ENCODE measurements around the gene CLIC6.

Gene CLIC6

GRCh38 chr21:34764715-34765284, 96.0 kb downstream of the CLIC6 start:
- no peak for TF ChIP-seq TOX (CRISPR knock-in tag; IDR thresholded peaks at IDR 0.05; ENCODE audit: borderline replicate concordance)
- no peak for TF ChIP-seq SNAI2 (CRISPR knock-in tag; IDR thresholded peaks at IDR 0.05)
- TF ChIP-seq ZFP30 (CRISPR knock-in tag; IDR thresholded peaks at IDR 0.05): no peak
- TF ChIP-seq TCF4 (CRISPR knock-in tag; IDR thresholded peaks at IDR 0.05; ENCODE audit: borderline replicate concordance): no peak
- TF ChIP-seq OSR1 (CRISPR knock-in tag; IDR thresholded peaks at IDR 0.05): no peak
- TF ChIP-seq, protein P1, sequence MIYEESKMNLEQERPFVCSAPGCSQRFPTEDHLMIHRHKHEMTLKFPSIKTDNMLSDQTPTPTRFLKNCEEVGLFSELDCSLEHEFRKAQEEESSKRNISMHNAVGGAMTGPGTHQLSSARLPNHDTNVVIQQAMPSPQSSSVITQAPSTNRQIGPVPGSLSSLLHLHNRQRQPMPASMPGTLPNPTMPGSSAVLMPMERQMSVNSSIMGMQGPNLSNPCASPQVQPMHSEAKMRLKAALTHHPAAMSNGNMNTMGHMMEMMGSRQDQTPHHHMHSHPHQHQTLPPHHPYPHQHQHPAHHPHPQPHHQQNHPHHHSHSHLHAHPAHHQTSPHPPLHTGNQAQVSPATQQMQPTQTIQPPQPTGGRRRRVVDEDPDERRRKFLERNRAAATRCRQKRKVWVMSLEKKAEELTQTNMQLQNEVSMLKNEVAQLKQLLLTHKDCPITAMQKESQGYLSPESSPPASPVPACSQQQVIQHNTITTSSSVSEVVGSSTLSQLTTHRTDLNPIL (CRISPR knock-in tag; IDR thresholded peaks at IDR 0.05; ENCODE audit: low read depth): no peak

DNA sequence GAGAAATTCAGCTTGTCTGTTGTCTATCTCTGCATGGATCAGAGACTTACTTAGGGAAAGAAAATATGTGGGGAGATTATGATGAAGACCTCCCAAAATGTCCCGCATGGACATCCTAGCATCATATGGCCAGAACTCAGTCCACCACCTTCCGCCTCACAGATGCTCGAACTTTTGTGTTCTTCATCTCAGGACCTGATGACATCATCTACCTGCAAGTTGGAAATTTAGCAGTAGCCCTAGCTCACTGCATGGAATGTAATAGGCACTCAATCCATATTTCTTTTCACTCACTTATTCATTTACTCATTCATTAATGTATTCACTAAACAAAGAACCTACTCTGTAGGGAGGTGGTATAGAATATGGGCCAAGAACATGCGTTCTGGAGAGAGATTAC, 96.8 kb downstream of the CLIC6 start:
- TF ChIP-seq ZNF565 (CRISPR knock-in tag; conservative IDR thresholded peaks at IDR 0.05; ENCODE audit: low read depth) (no peak), ARNTL (CRISPR knock-in tag; IDR thresholded peaks at IDR 0.05; ENCODE audit: borderline replicate concordance, low read depth) (no peak), TSHZ2 (CRISPR knock-in tag; IDR thresholded peaks at IDR 0.05) (no peak), GLIS3 (CRISPR knock-in tag; IDR thresholded peaks at IDR 0.05) (no peak), SNAI2 (CRISPR knock-in tag; IDR thresholded peaks at IDR 0.05) (no peak), ZFP30 (CRISPR knock-in tag; IDR thresholded peaks at IDR 0.05) (no peak), TCF4 (CRISPR knock-in tag; IDR thresholded peaks at IDR 0.05; ENCODE audit: borderline replicate concordance) (no peak), ISL1 (CRISPR knock-in tag; IDR thresholded peaks at IDR 0.05) (no peak), BACH2 (CRISPR knock-in tag; IDR thresholded peaks at IDR 0.05; ENCODE audit: borderline replicate concordance) (no peak), ZFP3 (CRISPR knock-in tag; IDR thresholded peaks at IDR 0.05) (no peak), CSDC2 (CRISPR knock-in tag; IDR thresholded peaks at IDR 0.05) (no peak), TOX (CRISPR knock-in tag; IDR thresholded peaks at IDR 0.05; ENCODE audit: borderline replicate concordance) (no peak), ESRRG (CRISPR knock-in tag; IDR thresholded peaks at IDR 0.05) (no peak)
- TF ChIP-seq, protein P1 (CRISPR knock-in tag; IDR thresholded peaks at IDR 0.05; ENCODE audit: low read depth): no peak
- TF ChIP-seq, protein P2, sequence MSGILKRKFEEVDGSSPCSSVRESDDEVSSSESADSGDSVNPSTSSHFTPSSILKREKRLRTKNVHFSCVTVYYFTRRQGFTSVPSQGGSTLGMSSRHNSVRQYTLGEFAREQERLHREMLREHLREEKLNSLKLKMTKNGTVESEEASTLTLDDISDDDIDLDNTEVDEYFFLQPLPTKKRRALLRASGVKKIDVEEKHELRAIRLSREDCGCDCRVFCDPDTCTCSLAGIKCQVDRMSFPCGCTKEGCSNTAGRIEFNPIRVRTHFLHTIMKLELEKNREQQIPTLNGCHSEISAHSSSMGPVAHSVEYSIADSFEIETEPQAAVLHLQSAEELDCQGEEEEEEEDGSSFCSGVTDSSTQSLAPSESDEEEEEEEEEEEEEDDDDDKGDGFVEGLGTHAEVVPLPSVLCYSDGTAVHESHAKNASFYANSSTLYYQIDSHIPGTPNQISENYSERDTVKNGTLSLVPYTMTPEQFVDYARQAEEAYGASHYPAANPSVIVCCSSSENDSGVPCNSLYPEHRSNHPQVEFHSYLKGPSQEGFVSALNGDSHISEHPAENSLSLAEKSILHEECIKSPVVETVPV (CRISPR knock-in tag; IDR thresholded peaks at IDR 0.05): no peak
- ATAC-seq: no peak

More at GRCh38 chr21:34764715-34765284, 96.0 kb downstream of the CLIC6 start:
- ATAC-seq: no peak

DNA sequence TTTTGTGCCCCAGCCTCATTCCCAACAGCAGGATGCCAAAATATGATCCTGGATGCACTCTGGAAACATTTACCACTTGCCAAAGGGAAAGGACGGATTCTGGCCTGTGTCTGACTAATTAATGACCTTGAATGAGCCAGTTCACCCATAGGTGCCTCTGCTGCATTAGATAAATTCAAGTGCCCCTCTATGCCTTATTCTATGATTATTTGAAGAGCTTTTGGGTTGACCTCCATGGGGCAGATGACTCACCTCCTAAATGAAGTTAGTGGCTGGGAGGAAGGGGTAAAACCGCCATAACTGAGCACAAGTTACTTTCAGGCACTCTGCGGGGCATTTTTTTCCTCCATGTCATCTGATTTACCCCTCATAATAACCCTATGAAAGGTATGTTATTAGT, 98.1 kb downstream of the CLIC6 start:
- ATAC-seq: no peak
- TF ChIP-seq PPARA (CRISPR knock-in tag; IDR thresholded peaks at IDR 0.05; ENCODE audit: borderline replicate concordance) (no peak), BACH2 (CRISPR knock-in tag; IDR thresholded peaks at IDR 0.05; ENCODE audit: borderline replicate concordance) (no peak), GLIS3 (CRISPR knock-in tag; IDR thresholded peaks at IDR 0.05) (no peak)
- TF ChIP-seq, protein P2 (CRISPR knock-in tag; IDR thresholded peaks at IDR 0.05): no peak
